H1 (cell line): Measurements from ENCODE around the gene INTS6. TPM values are rescaled to one million over a fixed set of nuclear protein-coding genes. Genes with fewer than 3 reads are reported as not detected.

Source experiments
- polyA plus RNA-seq, 7 experiments: library from polyadenylated mRNA; depleted of rRNA in 3 of 7; stranded (reverse) in 5 of 7; unstranded in 2 of 7; fragments of >200 nt in 5 of 7; fragments of 200-250 nt in 2 of 7; gene quantifications; 1 replicate in 5 of 7; 2 replicates in 1 of 7; 4 replicates in 1 of 7; pipeline versions ENCODE4 v1.2.1 to v1.2.3, GENCODE V29; 2011 to 2013; ENCODE audit warnings: missing spikeins in 2 of 7, mixed read lengths in 2 of 7
- total RNA-seq: library from RNA; stranded (reverse); fragmentation: NEBNext Ultra II Directional; extraction: Animal tissue kit (Norgen Biotek cat#: 25700); gene quantifications from 2 replicates; pipeline ENCODE4 v1.2.1, GENCODE V29; 2021
- TF ChIP-seq, protein P1 (sequence below), 3 experiments: IDR thresholded peaks; 1 replicate in 2 of 3; 2 replicates in 1 of 3; pipeline versions ENCODE4 v1.5.1 to v1.6.1; 2011; ENCODE audit warnings: low read length in 3 of 3, mild to moderate bottlenecking in 3 of 3, inconsistent platforms in 2 of 3, low read depth in 1 of 3, moderate library complexity in 1 of 3; ENCODE audit not compliant: insufficient read depth in 1 of 3; ENCODE audit errors: control extremely low read depth in 1 of 3

Gene INTS6
- total and polyA plus RNA-seq, 2 of the 8 experiments (the other 6 are each of a cell fraction or from before 2014, with no cell fraction given): 12.6 to 42.8 TPM

DNA sequence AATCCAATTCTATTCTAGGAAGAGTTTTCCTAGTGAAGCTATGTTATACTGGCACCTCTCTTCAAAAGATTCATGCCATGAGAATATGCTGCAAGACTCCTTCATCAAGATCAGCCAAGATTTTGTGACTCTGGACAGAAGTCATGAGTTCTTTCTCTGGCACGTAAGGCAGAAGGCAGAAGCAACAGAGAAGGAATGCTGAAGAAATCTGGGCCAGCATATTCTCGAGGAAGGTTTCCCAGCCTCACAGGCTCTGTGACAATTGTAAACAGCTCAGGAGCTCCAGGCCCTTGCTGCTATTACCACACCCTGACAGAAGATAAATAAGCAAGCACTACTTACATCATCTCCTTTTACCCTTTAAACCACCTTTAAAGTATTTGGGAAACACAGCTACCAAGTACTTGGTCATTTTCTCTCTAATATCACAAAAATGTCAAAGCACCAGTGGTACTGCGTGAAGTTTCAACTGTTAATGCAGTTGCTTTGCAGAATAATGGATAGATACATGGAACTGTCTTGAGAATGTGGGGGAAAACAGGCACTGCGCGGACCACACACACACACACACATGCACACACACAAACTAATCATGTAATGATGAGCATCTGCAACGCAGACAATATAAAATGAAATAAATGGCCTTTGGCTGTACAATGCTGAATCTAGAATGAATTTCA, 55.4 kb downstream of the INTS6 start (continued):
- TF ChIP-seq, protein P1, sequence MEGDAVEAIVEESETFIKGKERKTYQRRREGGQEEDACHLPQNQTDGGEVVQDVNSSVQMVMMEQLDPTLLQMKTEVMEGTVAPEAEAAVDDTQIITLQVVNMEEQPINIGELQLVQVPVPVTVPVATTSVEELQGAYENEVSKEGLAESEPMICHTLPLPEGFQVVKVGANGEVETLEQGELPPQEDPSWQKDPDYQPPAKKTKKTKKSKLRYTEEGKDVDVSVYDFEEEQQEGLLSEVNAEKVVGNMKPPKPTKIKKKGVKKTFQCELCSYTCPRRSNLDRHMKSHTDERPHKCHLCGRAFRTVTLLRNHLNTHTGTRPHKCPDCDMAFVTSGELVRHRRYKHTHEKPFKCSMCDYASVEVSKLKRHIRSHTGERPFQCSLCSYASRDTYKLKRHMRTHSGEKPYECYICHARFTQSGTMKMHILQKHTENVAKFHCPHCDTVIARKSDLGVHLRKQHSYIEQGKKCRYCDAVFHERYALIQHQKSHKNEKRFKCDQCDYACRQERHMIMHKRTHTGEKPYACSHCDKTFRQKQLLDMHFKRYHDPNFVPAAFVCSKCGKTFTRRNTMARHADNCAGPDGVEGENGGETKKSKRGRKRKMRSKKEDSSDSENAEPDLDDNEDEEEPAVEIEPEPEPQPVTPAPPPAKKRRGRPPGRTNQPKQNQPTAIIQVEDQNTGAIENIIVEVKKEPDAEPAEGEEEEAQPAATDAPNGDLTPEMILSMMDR (IDR thresholded peaks at IDR 0.05; ENCODE audit: control extremely low read depth in 1 of 3, insufficient read depth in 1 of 3, low read depth in 1 of 3, low read length in 3 of 3): no peak
